ENCODE data around the gene NCBP3. TPM values are rescaled to one million over a fixed set of nuclear protein-coding genes. Genes with fewer than 3 reads are reported as not detected.

Gene NCBP3
- total RNA-seq, 2 donors from 2014 or later = 14.8 to 370 TPM

GRCh38 chr17:3814361-3814760, 31.7 kb downstream of the NCBP3 start:
- no peaks in the 10 kb centered on the region for H3K27me3 ChIP-seq (replicated peaks; ENCODE audit: insufficient read depth)
- intact Hi-C loops (cut with DNase I) = no loop called here
- WGBS = 94% methylated on average over 13 of the region's 13 CpGs
- peaks cover 0 to 24% of the 10 kb centered on the region in 2 donors for H3K36me3 ChIP-seq
- no peak for DNase-seq (ENCODE audit: low spot score)
- no peak overlapping the region for H3K27ac ChIP-seq
- no peak overlapping the region for H3K4me3 ChIP-seq
- H3K9me3 ChIP-seq = no peaks in the 10 kb centered on the region
- TF ChIP-seq CTCF (IDR thresholded peaks at IDR 0.05) (no peak), POLR2AphosphoS5 (IDR thresholded peaks at IDR 0.05) (no peak), POLR2A (IDR thresholded peaks at IDR 0.05) (no peak)
- no peaks in the 10 kb centered on the region for H3K4me1 ChIP-seq (replicated peaks)

GRCh38 chr17:3813171-3813570, 32.9 kb downstream of the NCBP3 start:
- WGBS = 90% methylated on average over 15 of the region's 15 CpGs
- Histone ChIP-seq H3K4me3 (no peak overlapping the region), H3K4me1 (replicated peaks) (no peaks in the 10 kb centered on the region), H3K9me3 (no peaks in the 10 kb centered on the region), H3K27ac (no peak overlapping the region), H3K27me3 (replicated peaks; ENCODE audit: insufficient read depth) (no peaks in the 10 kb centered on the region), H3K36me3 (peaks cover 0 to 24% of the 10 kb centered on the region in 2 donors)
- TF ChIP-seq POLR2AphosphoS5 (IDR thresholded peaks at IDR 0.05) (no peak), CTCF (IDR thresholded peaks at IDR 0.05) (no peak), POLR2A (IDR thresholded peaks at IDR 0.05) (no peak)
- intact Hi-C loops (cut with DNase I) = no loop called here
- DNase-seq (ENCODE audit: low spot score) = no peak

- Histone ChIP-seq H3K27ac (no peak overlapping the region), H3K36me3 (peaks cover 0 to 24% of the 10 kb centered on the region in 2 donors), H3K27me3 (replicated peaks; ENCODE audit: insufficient read depth) (no peaks in the 10 kb centered on the region), H3K4me1 (replicated peaks) (no peaks in the 10 kb centered on the region), H3K4me3 (no peak overlapping the region), H3K9me3 (no peaks in the 10 kb centered on the region)
- no peak for TF ChIP-seq CTCF (IDR thresholded peaks at IDR 0.05)
- no peak for TF ChIP-seq POLR2A (IDR thresholded peaks at IDR 0.05)
- TF ChIP-seq POLR2AphosphoS5 (IDR thresholded peaks at IDR 0.05) = no peak
- DNase-seq (ENCODE audit: low spot score) = no peak
- intact Hi-C loops (cut with DNase I) = no loop called here
- WGBS = 84% methylated on average over 12 of the region's 12 CpGs
Measured at GRCh38 chr17:3812771-3813170, 33.3 kb downstream of the NCBP3 start.

- Histone ChIP-seq H3K27ac (no peak overlapping the region), H3K27me3 (replicated peaks; ENCODE audit: insufficient read depth) (no peaks in the 10 kb centered on the region), H3K4me3 (no peak overlapping the region), H3K9me3 (no peaks in the 10 kb centered on the region), H3K4me1 (replicated peaks) (no peaks in the 10 kb centered on the region), H3K36me3 (peaks cover 0 to 24% of the 10 kb centered on the region in 2 donors)
- DNase-seq (ENCODE audit: low spot score) = no peak
- no peak for TF ChIP-seq CTCF (IDR thresholded peaks at IDR 0.05)
- TF ChIP-seq POLR2A (IDR thresholded peaks at IDR 0.05) = no peak
- no peak for TF ChIP-seq POLR2AphosphoS5 (IDR thresholded peaks at IDR 0.05)
- WGBS = 90% methylated on average over 10 of the region's 10 CpGs
- intact Hi-C loops (cut with DNase I) = no loop called here
Measured at GRCh38 chr17:3812284-3812683, 33.8 kb downstream of the NCBP3 start.

- H3K4me1 ChIP-seq (replicated peaks) = no peaks in the 10 kb centered on the region
- DNase-seq (ENCODE audit: low spot score) = no peak
- H3K27me3 ChIP-seq (replicated peaks; ENCODE audit: insufficient read depth) = no peaks in the 10 kb centered on the region
- H3K4me3 ChIP-seq = no peak overlapping the region
- H3K9me3 ChIP-seq = no peaks in the 10 kb centered on the region
- peaks cover 0 to 20% of the 10 kb centered on the region in 2 donors for H3K36me3 ChIP-seq
- intact Hi-C loops (cut with DNase I) = no loop called here
- H3K27ac ChIP-seq = no peak overlapping the region
- WGBS = 89% methylated on average over 4 of the region's 4 CpGs
- TF ChIP-seq POLR2A (IDR thresholded peaks at IDR 0.05) (no peak), CTCF (IDR thresholded peaks at IDR 0.05) (no peak), POLR2AphosphoS5 (IDR thresholded peaks at IDR 0.05) (no peak)
Measured at GRCh38 chr17:3810019-3810418, 36.0 kb downstream of the NCBP3 start.

Data from prostate gland (tissue), 2 donors.